Tibial nerve (tissue), 4 donors: ENCODE results near the gene ACVR1. TPM values are rescaled to one million over a fixed set of nuclear protein-coding genes. Genes with fewer than 3 reads are reported as not detected.

Experiments
- DNase-seq, 2 donors: peaks; one replicate each; pipeline ENCODE4 v3.0.0-alpha.2; 2019; ENCODE audit warnings: low spot score in 2 of 2
- H3K27ac ChIP-seq, 4 donors: fragments of 200-600 bp; sonication (generic) in 3 of 4; one replicate each; pipeline ENCODE4 v1.5.1; 2017 to 2019; ENCODE audit warnings: mild to moderate bottlenecking in 1 of 4
- H3K27me3 ChIP-seq, 2 donors: fragments of 200-600 bp; sonication (generic) in 1 of 2; one replicate each; pipeline versions ENCODE4 v1.5.1 to v1.6.0; 2017 to 2019
- H3K36me3 ChIP-seq, 3 donors: fragments of 200-600 bp; sonication (generic); one replicate each; pipeline ENCODE4 v1.5.1; 2018 to 2019
- H3K4me1 ChIP-seq, 4 donors: fragments of 200-600 bp; sonication (generic) in 3 of 4; one replicate each; pipeline ENCODE4 v1.5.1; 2017 to 2019
- H3K4me3 ChIP-seq, 4 donors: fragments of 200-600 bp; sonication (generic) in 3 of 4; one replicate each; pipeline ENCODE4 v1.5.1; 2017 to 2019; ENCODE audit warnings: mild to moderate bottlenecking in 1 of 4, moderate library complexity in 1 of 4
- H3K9me3 ChIP-seq, 4 donors: fragments of 200-600 bp; sonication (generic) in 3 of 4; one replicate each; pipeline ENCODE4 v1.5.1; 2017 to 2019
- EP300 ChIP-seq, 2 donors: sonication (generic); formaldehyde crosslinking; IDR thresholded peaks; one replicate each; pipeline ENCODE4 v1.6.1; 2017; ENCODE audit warnings: antibody characterized with exemption in 2 of 2, mild to moderate bottlenecking in 1 of 2
- POLR2A ChIP-seq, 2 donors: fragments of 450-650 bp; IDR thresholded peaks; one replicate each; pipeline ENCODE4 v1.6.1; 2017; ENCODE audit warnings: antibody characterized with exemption in 2 of 2, mild to moderate bottlenecking in 2 of 2, moderate library complexity in 2 of 2
- WGBS, 2 donors: methylation state at CpG; one replicate each; pipeline ENCODE4 v1.1.5; 2018; 5-methylcytosine and 5-hydroxymethylcytosine counted together
- total RNA-seq, 4 donors: library from RNA; depleted of rRNA; stranded (reverse); fragments of >200 nt; gene quantifications; one replicate each; pipeline ENCODE4 v1.1.0, GENCODE V29; 2016
- TF ChIP-seq, protein P1 (sequence below), 5 experiments: fragments of 200-600 bp in 3 of 5; fragments of 450-650 bp in 2 of 5; sonication (generic) in 3 of 5; IDR thresholded peaks; one replicate each; pipeline ENCODE4 v1.5.1; 2016 to 2019; ENCODE audit warnings: antibody characterized with exemption in 5 of 5, mild to moderate bottlenecking in 3 of 5, moderate library complexity in 2 of 5

Gene ACVR1
- total RNA-seq, 4 donors from 2014 or later = 19.2 to 24.7 (median 22.8) TPM

DNA sequence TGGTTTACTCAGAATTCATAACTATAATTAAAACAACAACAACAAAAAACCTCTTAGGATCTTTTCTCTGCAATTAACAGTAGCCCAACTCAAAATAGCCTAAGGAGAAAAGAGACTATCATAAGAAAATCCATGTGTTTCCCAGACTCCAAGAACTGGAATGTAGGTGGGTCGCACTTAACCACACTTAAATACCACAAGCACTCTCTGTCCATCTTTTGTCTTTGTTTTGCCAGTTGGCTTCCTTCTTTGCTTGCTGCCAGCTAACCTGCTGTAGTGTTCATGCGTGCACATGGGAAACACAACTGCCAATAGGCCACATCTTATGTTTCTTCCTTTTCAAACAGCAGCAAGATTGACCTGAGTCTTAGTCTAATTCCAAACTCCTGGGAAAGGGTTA lies 24.1 kb upstream of the ACVR1 start:
- TF ChIP-seq EP300 (IDR thresholded peaks at IDR 0.05) (no peak), POLR2A (IDR thresholded peaks at IDR 0.05) (no peak)
- TF ChIP-seq, protein P1, sequence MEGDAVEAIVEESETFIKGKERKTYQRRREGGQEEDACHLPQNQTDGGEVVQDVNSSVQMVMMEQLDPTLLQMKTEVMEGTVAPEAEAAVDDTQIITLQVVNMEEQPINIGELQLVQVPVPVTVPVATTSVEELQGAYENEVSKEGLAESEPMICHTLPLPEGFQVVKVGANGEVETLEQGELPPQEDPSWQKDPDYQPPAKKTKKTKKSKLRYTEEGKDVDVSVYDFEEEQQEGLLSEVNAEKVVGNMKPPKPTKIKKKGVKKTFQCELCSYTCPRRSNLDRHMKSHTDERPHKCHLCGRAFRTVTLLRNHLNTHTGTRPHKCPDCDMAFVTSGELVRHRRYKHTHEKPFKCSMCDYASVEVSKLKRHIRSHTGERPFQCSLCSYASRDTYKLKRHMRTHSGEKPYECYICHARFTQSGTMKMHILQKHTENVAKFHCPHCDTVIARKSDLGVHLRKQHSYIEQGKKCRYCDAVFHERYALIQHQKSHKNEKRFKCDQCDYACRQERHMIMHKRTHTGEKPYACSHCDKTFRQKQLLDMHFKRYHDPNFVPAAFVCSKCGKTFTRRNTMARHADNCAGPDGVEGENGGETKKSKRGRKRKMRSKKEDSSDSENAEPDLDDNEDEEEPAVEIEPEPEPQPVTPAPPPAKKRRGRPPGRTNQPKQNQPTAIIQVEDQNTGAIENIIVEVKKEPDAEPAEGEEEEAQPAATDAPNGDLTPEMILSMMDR (IDR thresholded peaks at IDR 0.05) = no peak
- Histone ChIP-seq H3K27me3 (no peaks in the 10 kb centered on the region), H3K9me3 (no peaks in the 10 kb centered on the region), H3K4me1 (peaks cover 0 to 6% (median 2%) of the 10 kb centered on the region in 4 donors), H3K27ac (no peak overlapping the region), H3K36me3 (no peaks in the 10 kb centered on the region), H3K4me3 (no peak overlapping the region)
- DNase-seq = no peak
- 85 to 94% methylated on average over 2 of the region's 2 CpGs for WGBS, 2 donors

DNA sequence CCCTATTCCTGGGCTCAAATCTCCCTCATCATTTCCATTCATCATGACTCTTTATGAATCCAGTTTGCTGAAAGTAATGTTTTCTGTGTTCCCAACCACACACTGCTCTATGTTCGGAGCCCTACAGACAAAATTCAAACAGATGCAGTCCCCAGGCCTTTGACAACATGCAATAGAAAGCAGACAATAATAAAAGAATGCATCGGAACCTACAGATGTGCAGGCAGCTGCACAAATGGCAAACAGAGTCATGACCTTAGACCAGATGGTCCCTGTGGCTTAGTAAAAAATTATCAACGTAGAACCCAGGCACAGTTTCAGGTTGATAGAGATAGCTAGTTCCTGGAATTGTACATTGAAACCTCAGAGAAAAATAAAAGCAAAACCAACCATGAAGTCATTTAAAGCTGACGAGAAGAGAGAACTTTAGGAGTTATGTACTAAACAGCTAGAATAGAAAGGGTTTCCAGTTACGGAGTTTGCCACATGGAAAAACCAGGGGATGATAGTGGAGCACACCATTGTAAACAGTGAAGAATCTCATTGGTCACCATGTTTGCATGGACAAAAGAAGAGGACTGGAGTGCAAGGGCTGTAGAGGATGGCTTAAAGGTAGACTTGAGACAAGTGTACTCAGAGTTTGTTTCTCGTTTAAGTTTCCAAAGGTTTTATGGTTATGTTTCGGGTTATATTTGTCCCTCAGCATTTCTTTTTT lies 23.2 kb upstream of the ACVR1 start:
- DNase-seq = no peak
- Histone ChIP-seq H3K36me3 (no peaks in the 10 kb centered on the region), H3K27me3 (no peaks in the 10 kb centered on the region), H3K4me1 (peaks cover 0 to 6% (median 2%) of the 10 kb centered on the region in 4 donors), H3K4me3 (no peak overlapping the region), H3K27ac (no peak overlapping the region), H3K9me3 (no peaks in the 10 kb centered on the region)
- TF ChIP-seq, protein P1 (IDR thresholded peaks at IDR 0.05) = no peak
- TF ChIP-seq EP300 (IDR thresholded peaks at IDR 0.05) (no peak), POLR2A (IDR thresholded peaks at IDR 0.05) (no peak)
- WGBS, 2 donors = 79 to 80% methylated on average over 7 of the region's 7 CpGs

DNA sequence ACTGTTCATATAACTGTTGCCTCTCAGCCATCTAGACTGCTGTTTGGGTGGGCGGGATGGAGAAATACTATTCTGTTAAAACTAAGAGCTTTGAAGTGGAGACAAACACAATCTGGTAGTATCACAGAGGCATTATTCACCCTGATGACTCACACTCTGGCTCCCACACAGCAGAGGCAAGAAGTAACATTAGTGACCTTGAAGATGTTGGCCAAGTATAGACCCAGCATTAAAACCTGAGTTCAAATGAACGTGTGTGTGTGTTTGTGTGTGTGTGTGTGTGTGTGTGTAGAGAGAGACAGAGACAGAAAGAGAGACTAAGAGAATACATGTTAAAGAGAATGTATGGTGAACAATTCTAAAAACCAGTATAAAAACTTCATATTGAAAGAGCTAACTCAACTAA lies 22.5 kb upstream of the ACVR1 start:
- Histone ChIP-seq H3K36me3 (no peaks in the 10 kb centered on the region), H3K4me3 (no peak overlapping the region), H3K27ac (no peak overlapping the region), H3K9me3 (no peaks in the 10 kb centered on the region), H3K4me1 (peaks cover 0 to 6% (median 2%) of the 10 kb centered on the region in 4 donors), H3K27me3 (no peaks in the 10 kb centered on the region)
- DNase-seq = no peak
- 40 to 41% methylated on average over 2 of the region's 2 CpGs for WGBS, 2 donors
- TF ChIP-seq POLR2A (IDR thresholded peaks at IDR 0.05) = no peak
- TF ChIP-seq, protein P1 (IDR thresholded peaks at IDR 0.05) = no peak
- TF ChIP-seq EP300 (IDR thresholded peaks at IDR 0.05) = no peak

DNA sequence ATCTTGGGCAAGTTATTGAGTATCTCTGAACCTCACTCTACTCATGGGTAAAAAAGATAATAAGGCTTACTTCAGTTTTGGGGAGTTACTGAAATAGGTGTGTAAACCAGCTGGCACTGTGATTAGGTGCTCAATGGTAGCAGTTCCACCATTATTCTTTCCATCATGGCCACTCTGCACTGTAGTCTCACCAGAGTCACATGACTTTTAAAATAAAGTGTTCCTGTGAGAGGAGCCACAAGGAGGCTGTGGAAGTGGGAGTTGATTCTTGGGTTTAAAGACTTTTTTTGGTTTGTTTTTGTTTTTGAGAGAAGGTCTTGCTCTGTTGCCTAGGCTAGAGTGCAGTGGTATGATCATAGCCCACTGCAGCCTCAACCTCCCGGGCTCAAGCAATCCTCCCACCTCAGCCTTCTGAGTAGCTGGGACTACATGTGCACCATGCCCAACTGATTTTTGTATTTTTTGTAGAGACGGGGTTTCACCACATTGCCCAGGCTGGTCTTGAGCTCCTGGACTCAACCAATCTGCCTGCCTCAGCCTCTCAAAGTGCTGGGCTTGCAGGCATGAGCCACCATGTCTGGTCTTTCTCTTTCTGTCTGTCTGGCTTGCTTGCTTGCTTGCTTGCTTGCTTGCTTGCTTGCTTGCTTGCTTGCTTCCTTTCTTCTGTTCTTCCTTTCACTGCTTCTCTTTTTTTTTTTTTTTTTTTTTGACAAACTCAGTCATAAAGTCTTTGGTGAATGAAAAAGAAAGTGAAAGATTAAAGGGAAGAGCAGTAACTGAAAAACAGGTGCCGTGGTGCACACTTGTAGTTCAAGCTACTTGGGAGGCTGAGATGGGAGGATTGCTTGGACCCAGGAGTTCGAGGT lies 21.2 kb upstream of the ACVR1 start:
- H3K27ac ChIP-seq = no peak overlapping the region
- H3K4me3 ChIP-seq = no peak overlapping the region

More for the DNA sequence above, 21.2 kb upstream of the ACVR1 start:
- TF ChIP-seq, protein P1 (IDR thresholded peaks at IDR 0.05) = no peak
- TF ChIP-seq EP300 (IDR thresholded peaks at IDR 0.05) (no peak), POLR2A (IDR thresholded peaks at IDR 0.05) (no peak)
- 87 to 90% methylated on average over 4 of the region's 4 CpGs for WGBS, 2 donors
- Histone ChIP-seq H3K27me3 (no peaks in the 10 kb centered on the region), H3K4me1 (peaks cover 0 to 6% (median 2%) of the 10 kb centered on the region in 4 donors), H3K36me3 (no peaks in the 10 kb centered on the region), H3K9me3 (no peaks in the 10 kb centered on the region)
- DNase-seq = no peak
